Measurements from ENCODE around the gene SYNE1. TPM values are rescaled to one million over a fixed set of nuclear protein-coding genes. Genes with fewer than 3 reads are reported as not detected.

The SYNE1 gene
- total and polyA plus RNA-seq, 2 of the 8 experiments (the other 6 are each of a cell fraction or from before 2014, with no cell fraction given), result 2.8 to 5.5 TPM

GRCh38 chr6:152394303-152394702 is 242.9 kb downstream of the SYNE1 start:
- Histone ChIP-seq H2BK12ac (ENCODE audit: low read depth, low read length) (no peak overlapping the region), H3K79me2 (ENCODE audit: control insufficient read depth in 1 of 2, insufficient read depth in 2 of 2, low read length in 2 of 2) (no peaks in the 10 kb centered on the region), H2BK5ac (ENCODE audit: low read depth, low read length) (no peak overlapping the region), H4K20me1 (replicated peaks in 1 of 2; ENCODE audit: control insufficient read depth in 1 of 2, insufficient read depth in 2 of 2, low read length in 2 of 2) (no peaks in the 10 kb centered on the region), H3K9ac (replicated peaks in 1 of 4; ENCODE audit: extremely low read depth in 1 of 4, low read depth in 3 of 4, low read length in 3 of 4) (no peak overlapping the region), H2AFZ (ENCODE audit: low read length) (no peak overlapping the region), H2BK120ac (replicated peaks; ENCODE audit: low read depth, low read length) (no peak overlapping the region), H3K23ac (ENCODE audit: insufficient read length) (no peak overlapping the region), H3K27me3 (replicated peaks in 1 of 4; ENCODE audit: control insufficient read depth in 3 of 4, extremely low read depth in 1 of 4, insufficient read depth in 3 of 4, low read length in 3 of 4) (no peaks in the 10 kb centered on the region), H3K9me3 (ENCODE audit: insufficient read depth in 2 of 2, low read depth in 1 of 2, low read length in 1 of 2) (no peaks in the 10 kb centered on the region), H3K36me3 (ENCODE audit: control insufficient read depth in 2 of 4, insufficient read depth in 4 of 4, low read length in 3 of 4) (no peaks in the 10 kb centered on the region), H3K4ac (replicated peaks; ENCODE audit: insufficient read length, low read depth, low read length) (no peak overlapping the region), H3K79me1 (ENCODE audit: low read depth, low read length) (no peaks in the 10 kb centered on the region), H3K23me2 (ENCODE audit: low read depth, low read length) (no peaks in the 10 kb centered on the region), H4K91ac (replicated peaks; ENCODE audit: insufficient read length, low read length) (no peak overlapping the region), H4K5ac (ENCODE audit: insufficient read length, low read depth, low read length) (no peak overlapping the region), H2BK15ac (ENCODE audit: low read length) (no peak overlapping the region), H3K4me3 (ENCODE audit: extremely low read depth in 1 of 4, insufficient read depth in 2 of 4, low read depth in 3 of 4, low read length in 4 of 4) (no peak overlapping the region), H3K56ac (replicated peaks; ENCODE audit: insufficient read length, low read depth, low read length) (no peak overlapping the region), H3K27ac (ENCODE audit: low read depth, low read length) (no peak overlapping the region), H2AK5ac (ENCODE audit: low read depth, low read length) (no peak overlapping the region), H3K18ac (ENCODE audit: extremely low read depth, low read length) (no peak overlapping the region), H3K14ac (ENCODE audit: insufficient read length) (no peak overlapping the region), H3K4me2 (ENCODE audit: insufficient read depth in 1 of 2, low read depth in 2 of 2, low read length in 2 of 2) (no peak overlapping the region), H4K8ac (ENCODE audit: extremely low read depth, insufficient read depth, low read length) (no peak overlapping the region), H2BK20ac (ENCODE audit: low read length) (no peak overlapping the region), H3K4me1 (replicated peaks in 1 of 4; ENCODE audit: control insufficient read depth in 3 of 4, insufficient read depth in 4 of 4, low read length in 3 of 4) (peaks cover 0 to 2% (median 0%) of the 10 kb centered on the region in 4 experiments; a peak in 1 of 7 replicates)
- FAIRE-seq (no peak), DNase-seq (ENCODE audit: low read depth in 1 of 2, low spot score in 2 of 2) (no peak)
- ChIA-PET POLR2A (ENCODE audit: partially characterized antibody) (no interaction called here), CTCF (ENCODE audit: partially characterized antibody) (interaction anchor here (0.6 to 0.7 kb wide), 2 partner anchors 10 to 18 kb away, joined by 3 read pairs; no protein-coding TSS in a partner anchor)
- TF ChIP-seq SP2 (IDR thresholded peaks at IDR 0.05; ENCODE audit: low read length), result no peak
- WGBS, 2 experiments (ENCODE audit: extremely low coverage in 1 of 2, insufficient coverage in 1 of 2, insufficient read length in 1 of 2, insufficient replicate concordance in 2 of 2, low coverage in 1 of 2, low lambda C conversion rate in 2 of 2, missing lambda C conversion rate in 1 of 2), result 67% methylated on average over 1 of the region's 1 CpG; no CpG with 5 or more reads in 1 of the 2 experiments

Data from H1 (cell line).